Measurements from ENCODE around the gene TIGAR.

Gene TIGAR

GRCh38 chr12:4346931-4347330 lies 25.9 kb downstream of the TIGAR start:
- TF ChIP-seq MAX (IDR thresholded peaks at IDR 0.05) (no peak), FOXM1 (IDR thresholded peaks at IDR 0.05; ENCODE audit: borderline replicate concordance, low read depth) (no peak), EP300 (IDR thresholded peaks at IDR 0.05; ENCODE audit: borderline replicate concordance) (no peak), YY1 (IDR thresholded peaks at IDR 0.05; ENCODE audit: low read depth) (no peak)

GRCh38 chr12:4353785-4354208 lies 32.8 kb downstream of the TIGAR start:
- TF ChIP-seq RAD21 (IDR thresholded peaks at IDR 0.05; ENCODE audit: low read depth): peak; percentile 42; the same call in 1 of the 2 replicates
- no peak for TF ChIP-seq CEBPB (IDR thresholded peaks at IDR 0.05)

- no peak for TF ChIP-seq TCF12 (IDR thresholded peaks at IDR 0.05; ENCODE audit: low read depth)
- no peak for TF ChIP-seq FOXM1 (IDR thresholded peaks at IDR 0.05; ENCODE audit: borderline replicate concordance, low read depth)
- no peak for TF ChIP-seq EP300 (IDR thresholded peaks at IDR 0.05; ENCODE audit: borderline replicate concordance)
- no peak for TF ChIP-seq USF1 (IDR thresholded peaks at IDR 0.05)
- no peak for TF ChIP-seq ZBTB7A (IDR thresholded peaks at IDR 0.05; ENCODE audit: low read depth)
- TF ChIP-seq RAD21 (IDR thresholded peaks at IDR 0.05; ENCODE audit: low read depth): no peak
- TF ChIP-seq REST (IDR thresholded peaks at IDR 0.05; ENCODE audit: low read depth): no peak
- TF ChIP-seq TAF1 (IDR thresholded peaks at IDR 0.05; ENCODE audit: low read depth): no peak
- no peak for TF ChIP-seq NFIC (IDR thresholded peaks at IDR 0.05)
- TF ChIP-seq YY1 (IDR thresholded peaks at IDR 0.05; ENCODE audit: low read depth): no peak
- no peak for TF ChIP-seq TEAD4 (IDR thresholded peaks at IDR 0.05)
- TF ChIP-seq CREB1 (IDR thresholded peaks at IDR 0.05; ENCODE audit: low read depth): no peak
- TF ChIP-seq MAX (IDR thresholded peaks at IDR 0.05): no peak
- TF ChIP-seq EGR1 (IDR thresholded peaks at IDR 0.05): no peak
- no peak for TF ChIP-seq CEBPB (IDR thresholded peaks at IDR 0.05)
Observed at GRCh38 chr12:4355156-4356040, 34.4 kb downstream of the TIGAR start.

- TF ChIP-seq NFIC (IDR thresholded peaks at IDR 0.05): no peak
- no peak for TF ChIP-seq CEBPB (IDR thresholded peaks at IDR 0.05)
- no peak for TF ChIP-seq FOXM1 (IDR thresholded peaks at IDR 0.05; ENCODE audit: borderline replicate concordance, low read depth)
- peak; percentile 56 for TF ChIP-seq RAD21 (IDR thresholded peaks at IDR 0.05; ENCODE audit: low read depth)
- TF ChIP-seq YY1 (IDR thresholded peaks at IDR 0.05; ENCODE audit: low read depth): peak; percentile 74
- TF ChIP-seq USF1 (IDR thresholded peaks at IDR 0.05): no peak
Observed at GRCh38 chr12:4356041-4356327, 35.0 kb downstream of the TIGAR start.

GRCh38 chr12:4366090-4366489 lies 45.1 kb downstream of the TIGAR start:
- no peak for TF ChIP-seq CREB1 (IDR thresholded peaks at IDR 0.05; ENCODE audit: low read depth)
- TF ChIP-seq TAF1 (IDR thresholded peaks at IDR 0.05; ENCODE audit: low read depth): no peak
- TF ChIP-seq EGR1 (IDR thresholded peaks at IDR 0.05): no peak
- no peak for TF ChIP-seq TEAD4 (IDR thresholded peaks at IDR 0.05)
- TF ChIP-seq YY1 (IDR thresholded peaks at IDR 0.05; ENCODE audit: low read depth): no peak
- TF ChIP-seq USF1 (IDR thresholded peaks at IDR 0.05): no peak
- TF ChIP-seq EP300 (IDR thresholded peaks at IDR 0.05; ENCODE audit: borderline replicate concordance): no peak
- TF ChIP-seq REST (IDR thresholded peaks at IDR 0.05; ENCODE audit: low read depth): no peak
- no peak for TF ChIP-seq CEBPB (IDR thresholded peaks at IDR 0.05)
- no peak for TF ChIP-seq FOXM1 (IDR thresholded peaks at IDR 0.05; ENCODE audit: borderline replicate concordance, low read depth)
- TF ChIP-seq ZBTB7A (IDR thresholded peaks at IDR 0.05; ENCODE audit: low read depth): no peak
- TF ChIP-seq MAX (IDR thresholded peaks at IDR 0.05): no peak

Data from Ishikawa (cell line).